Endothelial cell (in vitro differentiated cells): ENCODE results near the gene URB1. TPM values are rescaled to one million over a fixed set of nuclear protein-coding genes. Genes with fewer than 3 reads are reported as not detected.

Experiments
- DNase-seq: peaks from one replicate; pipeline ENCODE4 v3.0.0; 2021; ENCODE audit warnings: low spot score
- H3K27ac Mint-ChIP-seq: one replicate; pipeline ENCODE4 v1.8.0; 2021; ENCODE audit warnings: mixed read lengths, inconsistent platforms; ENCODE audit not compliant: unreplicated experiment
- H3K27me3 Mint-ChIP-seq: one replicate; pipeline ENCODE4 v1.8.0; 2021; ENCODE audit warnings: mild to moderate bottlenecking, moderate library complexity, mixed read lengths, inconsistent platforms; ENCODE audit not compliant: unreplicated experiment
- H3K36me3 Mint-ChIP-seq: one replicate; pipeline ENCODE4 v1.8.0; 2021; ENCODE audit warnings: mild to moderate bottlenecking, low read depth, mixed read lengths, inconsistent platforms; ENCODE audit not compliant: unreplicated experiment
- H3K4me1 Mint-ChIP-seq: one replicate; pipeline ENCODE4 v1.8.0; 2021; ENCODE audit warnings: mild to moderate bottlenecking, mixed read lengths, inconsistent platforms; ENCODE audit not compliant: unreplicated experiment
- H3K4me3 Mint-ChIP-seq: one replicate; pipeline ENCODE4 v1.8.0; 2021; ENCODE audit warnings: mild to moderate bottlenecking, mixed read lengths, inconsistent platforms; ENCODE audit not compliant: unreplicated experiment
- H3K9me3 Mint-ChIP-seq: one replicate; pipeline ENCODE4 v1.8.0; 2021; ENCODE audit warnings: mixed read lengths, inconsistent platforms; ENCODE audit not compliant: unreplicated experiment
- CTCF ChIP-seq: fragments of 200-600 bp; sonication (generic); IDR thresholded peaks from one replicate; pipeline ENCODE4 v1.5.0; 2021; ENCODE audit warnings: antibody characterized with exemption; ENCODE audit not compliant: unreplicated experiment
- total RNA-seq: library from RNA; stranded (reverse); fragmentation: NEBNext Ultra II Directional; extraction: Animal tissue kit (Norgen Biotek cat#: 25700); gene quantifications from one replicate; pipeline ENCODE4 v1.2.1, GENCODE V29; 2021; ENCODE audit not compliant: unreplicated experiment

The URB1 gene
- total RNA-seq, 1 donor from 2014 or later: 10.6 TPM

DNA sequence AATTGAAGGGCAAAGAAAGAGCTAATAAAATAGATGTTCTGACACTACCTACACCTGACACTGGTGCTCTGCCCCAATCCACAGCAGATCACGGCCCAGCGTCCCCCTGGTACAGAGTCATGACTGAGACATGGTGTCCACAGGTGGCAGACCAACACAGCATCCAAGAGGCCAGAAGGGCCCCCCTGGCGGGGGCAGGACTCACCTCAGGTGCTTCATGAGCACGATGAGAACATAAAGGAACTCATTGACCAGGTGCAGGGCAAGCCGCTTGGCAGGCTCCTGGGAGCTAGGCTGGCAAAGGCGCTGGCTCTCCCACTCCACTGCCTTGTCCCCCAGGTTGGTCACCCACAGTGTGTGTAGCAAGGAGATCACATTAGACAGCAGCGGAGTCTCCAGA, 73.8 kb downstream of the URB1 start:
- DNase-seq: no peak
- H3K27ac Mint-ChIP-seq: no peak overlapping the region
- peaks cover 49% of the 10 kb centered on the region for H3K36me3 Mint-ChIP-seq
- no peak for TF ChIP-seq CTCF
- no peaks in the 10 kb centered on the region for H3K27me3 Mint-ChIP-seq
- H3K9me3 Mint-ChIP-seq: no peaks in the 10 kb centered on the region
- peaks cover 7% of the 10 kb centered on the region for H3K4me1 Mint-ChIP-seq
- no peak overlapping the region for H3K4me3 Mint-ChIP-seq

DNA sequence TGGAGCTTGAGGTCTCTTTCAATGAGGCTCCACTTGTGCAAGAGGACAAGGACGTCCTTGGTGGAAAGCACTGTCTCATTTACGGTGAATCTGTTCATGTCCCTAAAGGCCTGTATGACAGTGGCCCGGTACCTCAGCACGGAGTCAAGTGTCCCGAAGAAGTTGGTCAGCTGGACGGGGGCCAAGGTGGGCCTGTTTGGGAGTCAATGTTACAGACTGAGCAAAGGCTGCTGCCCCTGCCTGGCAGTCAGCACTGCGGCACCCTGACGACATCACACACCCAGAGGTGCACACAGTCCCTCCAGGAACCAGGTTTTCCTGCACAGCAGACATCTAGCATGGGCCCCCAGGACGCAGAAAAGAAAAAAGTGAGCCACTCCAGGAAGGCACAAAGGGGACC, 75.1 kb downstream of the URB1 start:
- Mint-ChIP-seq H3K4me1 (peaks cover 7% of the 10 kb centered on the region), H3K36me3 (peaks cover 46% of the 10 kb centered on the region), H3K27ac (peak overlapping the region; percentile 18)

GRCh38 chr21:32316361-32317215, 76.2 kb downstream of the URB1 start:
- Mint-ChIP-seq H3K9me3 (no peaks in the 10 kb centered on the region), H3K27ac (no peak overlapping the region), H3K27me3 (no peaks in the 10 kb centered on the region), H3K4me1 (peaks cover 7% of the 10 kb centered on the region), H3K36me3 (peaks cover 40% of the 10 kb centered on the region), H3K4me3 (no peak overlapping the region)
- TF ChIP-seq CTCF: no peak
- DNase-seq: no peak

More for the DNA sequence above, 75.1 kb downstream of the URB1 start:
- H3K9me3 Mint-ChIP-seq: no peaks in the 10 kb centered on the region
- H3K27me3 Mint-ChIP-seq: no peaks in the 10 kb centered on the region
- TF ChIP-seq CTCF: no peak
- no peak overlapping the region for H3K4me3 Mint-ChIP-seq
- DNase-seq: no peak

DNA sequence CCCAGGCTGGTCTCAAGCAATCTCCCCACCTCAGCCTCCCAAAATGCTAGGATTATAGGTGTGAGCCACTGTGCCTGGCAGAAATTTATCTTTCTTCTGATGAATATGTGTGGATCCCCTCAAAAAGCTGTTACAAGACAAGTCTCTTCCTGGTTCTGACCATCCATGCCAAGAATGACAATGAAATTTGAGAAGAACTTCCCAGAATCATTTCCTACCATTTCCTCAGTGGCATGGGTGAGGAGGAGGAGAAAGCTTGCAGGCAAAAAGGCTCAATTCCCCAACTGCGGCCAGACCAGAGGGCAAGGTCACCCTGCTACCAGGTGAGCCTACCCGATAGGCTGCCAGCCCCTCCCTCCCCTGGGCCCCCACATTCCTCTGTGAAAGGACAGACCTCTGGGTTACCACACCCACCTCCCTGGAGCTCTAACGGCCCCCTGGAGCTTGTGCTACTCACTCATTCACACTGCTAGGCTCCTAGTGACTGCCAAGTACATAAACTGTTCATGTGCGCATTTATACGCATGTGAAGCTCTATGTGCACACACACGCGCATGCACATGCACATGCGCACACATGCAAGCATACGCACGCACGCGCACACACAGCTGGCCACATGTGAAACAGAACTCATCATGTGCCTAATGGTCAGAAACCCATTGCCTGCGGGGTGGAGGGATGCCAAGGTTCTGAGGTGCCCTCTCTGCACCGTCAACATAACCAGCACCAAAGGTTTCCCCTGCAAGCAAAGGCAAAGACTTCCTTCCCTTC, 77.1 kb downstream of the URB1 start:
- H3K27ac Mint-ChIP-seq: no peak overlapping the region
- H3K4me3 Mint-ChIP-seq: no peak overlapping the region
- no peak for TF ChIP-seq CTCF
- H3K36me3 Mint-ChIP-seq: peaks cover 35% of the 10 kb centered on the region
- H3K9me3 Mint-ChIP-seq: no peaks in the 10 kb centered on the region
- peaks cover 12% of the 10 kb centered on the region for H3K4me1 Mint-ChIP-seq
- no peaks in the 10 kb centered on the region for H3K27me3 Mint-ChIP-seq
- DNase-seq: no peak

GRCh38 chr21:32314806-32315205, 78.0 kb downstream of the URB1 start:
- Mint-ChIP-seq H3K27ac (no peak overlapping the region), H3K27me3 (no peaks in the 10 kb centered on the region), H3K4me1 (peaks cover 12% of the 10 kb centered on the region), H3K9me3 (no peaks in the 10 kb centered on the region), H3K36me3 (peaks cover 27% of the 10 kb centered on the region), H3K4me3 (no peak overlapping the region)
- DNase-seq: no peak
- TF ChIP-seq CTCF: no peak
